H1 (cell line): ENCODE results near the gene NUAK1. TPM values are rescaled to one million over a fixed set of nuclear protein-coding genes. Genes with fewer than 3 reads are reported as not detected.

ENCODE experiments used
- CBX8 ChIP-seq: fragments of 300-800, 300-1000 bp; sonication (generic); IDR thresholded peaks from 2 replicates; pipeline ENCODE4 v1.7.1; 2016; ENCODE audit warnings: low read depth, low read length, borderline replicate concordance
- CHD7 ChIP-seq: fragments of 300-600 bp; sonication (generic); IDR thresholded peaks from 2 replicates; pipeline ENCODE4 v1.7.1; 2012; ENCODE audit warnings: low read length, moderate library complexity, mild to moderate bottlenecking, inconsistent platforms; ENCODE audit not compliant: insufficient replicate concordance
- EGR1 ChIP-seq: IDR thresholded peaks from 2 replicates; pipeline ENCODE4 v1.6.1; 2011; ENCODE audit warnings: low read depth, low read length, borderline replicate concordance
- EP300 ChIP-seq, 2 experiments: IDR thresholded peaks; 1 replicate in 1 of 2; 2 replicates in 1 of 2; pipeline ENCODE4 v1.6.1; 2011 to 2012; ENCODE audit warnings: low read depth in 2 of 2, low read length in 2 of 2, mild to moderate bottlenecking in 2 of 2, borderline replicate concordance in 1 of 2, inconsistent platforms in 1 of 2, moderate library complexity in 1 of 2
- KDM1A ChIP-seq: fragments of 200-600, 300-600 bp; sonication (generic); IDR thresholded peaks from 2 replicates; pipeline ENCODE4 v1.7.1; 2016; ENCODE audit warnings: mild to moderate bottlenecking, low read length, borderline replicate concordance
- PHF8 ChIP-seq: fragments of 200-600 bp; sonication (generic); conservative IDR thresholded peaks from 2 replicates; pipeline ENCODE4 v1.7.1; 2012; ENCODE audit warnings: low read depth, mild to moderate bottlenecking, inconsistent platforms, low read length, moderate library complexity
- POLR2AphosphoS5 ChIP-seq: IDR thresholded peaks from 2 replicates; pipeline ENCODE4 v1.6.1; 2011; ENCODE audit warnings: low read depth, low read length
- SIX5 ChIP-seq: IDR thresholded peaks from 2 replicates; pipeline ENCODE4 v1.6.1; 2011; ENCODE audit warnings: mild to moderate bottlenecking, low read depth, low read length
- SP2 ChIP-seq: IDR thresholded peaks from 2 replicates; pipeline ENCODE4 v1.6.1; 2012; ENCODE audit warnings: mild to moderate bottlenecking, low read length, inconsistent platforms
- TCF12 ChIP-seq: IDR thresholded peaks from 2 replicates; pipeline ENCODE4 v1.6.1; 2011; ENCODE audit warnings: low read depth, mild to moderate bottlenecking, low read length
- polyA plus RNA-seq, 7 experiments: library from polyadenylated mRNA; depleted of rRNA in 3 of 7; stranded (reverse) in 5 of 7; unstranded in 2 of 7; fragments of >200 nt in 5 of 7; fragments of 200-250 nt in 2 of 7; gene quantifications; 1 replicate in 5 of 7; 2 replicates in 1 of 7; 4 replicates in 1 of 7; pipeline versions ENCODE4 v1.2.1 to v1.2.3, GENCODE V29; 2011 to 2013; ENCODE audit warnings: missing spikeins in 2 of 7, mixed read lengths in 2 of 7
- total RNA-seq: library from RNA; stranded (reverse); fragmentation: NEBNext Ultra II Directional; extraction: Animal tissue kit (Norgen Biotek cat#: 25700); gene quantifications from 2 replicates; pipeline ENCODE4 v1.2.1, GENCODE V29; 2021

The NUAK1 gene
- total and polyA plus RNA-seq, 2 of the 8 experiments (the other 6 are each of a cell fraction or from before 2014, with no cell fraction given), result 6.7 to 18.2 TPM

GRCh38 chr12:106070147-106070546 lies 68.6 kb downstream of the NUAK1 start (continued):
- no peak for TF ChIP-seq CHD7
- TF ChIP-seq EGR1, result no peak
- no peak for TF ChIP-seq EP300 (IDR thresholded peaks at IDR 0.05; ENCODE audit: borderline replicate concordance in 1 of 2, low read depth in 2 of 2, low read length in 2 of 2)
- TF ChIP-seq SIX5, result no peak
- TF ChIP-seq PHF8, result no peak
- no peak for TF ChIP-seq CBX8
- no peak for TF ChIP-seq TCF12
- no peak for TF ChIP-seq POLR2AphosphoS5
- no peak for TF ChIP-seq SP2
- TF ChIP-seq KDM1A, result no peak
- TF ChIP-seq, all 59 proteins: peak for 0
